GM19372 (cell line): ENCODE results near the gene DLGAP5.

ENCODE experiments used
- ATAC-seq: cut with Tn5 transposase; IDR thresholded peaks from one replicate; pipeline ENCODE4 v1.9.1; 2021; ENCODE audit warnings: mild to moderate bottlenecking, low read depth, moderate library complexity; ENCODE audit not compliant: unreplicated experiment

Gene DLGAP5

GRCh38 chr14:55130196-55130550 lies 61.2 kb downstream of the DLGAP5 start:
- ATAC-seq, result no peak

- ATAC-seq, result peak; percentile 68
Observed at GRCh38 chr14:55129428-55130195, 61.8 kb downstream of the DLGAP5 start.

GRCh38 chr14:55129086-55129427 lies 62.3 kb downstream of the DLGAP5 start, which contains the start of gene LGALS3:
Gene LGALS3, plus strand, starts transcription at chr14:55129252. Its CDS starts 8,122 bp downstream, at chr14:55137374.
- ATAC-seq, result peak; percentile 61

GRCh38 chr14:55128386-55129085 lies 62.8 kb downstream of the DLGAP5 start:
- no peak for ATAC-seq

GRCh38 chr14:55127460-55127951 lies 63.9 kb downstream of the DLGAP5 start:
- no peak for ATAC-seq

GRCh38 chr14:55126932-55127459 lies 64.4 kb downstream of the DLGAP5 start:
- ATAC-seq, result no peak

- no peak for ATAC-seq
Observed at GRCh38 chr14:55126034-55126433, 65.4 kb downstream of the DLGAP5 start.

GRCh38 chr14:55125403-55125802 lies 66.0 kb downstream of the DLGAP5 start:
- no peak for ATAC-seq

- ATAC-seq, result no peak
Observed at GRCh38 chr14:55124774-55125386, 66.5 kb downstream of the DLGAP5 start.

GRCh38 chr14:55123852-55124639 lies 67.3 kb downstream of the DLGAP5 start:
- ATAC-seq, result no peak

- no peak for ATAC-seq
Observed at GRCh38 chr14:55123101-55123500, 68.3 kb downstream of the DLGAP5 start.

- ATAC-seq, result no peak
Observed at GRCh38 chr14:55122440-55122986, 68.9 kb downstream of the DLGAP5 start.

GRCh38 chr14:55121628-55122439 lies 69.6 kb downstream of the DLGAP5 start:
- ATAC-seq, result no peak

- no peak for ATAC-seq
Observed at GRCh38 chr14:55120571-55121495, 70.6 kb downstream of the DLGAP5 start.

- ATAC-seq, result no peak
Observed at GRCh38 chr14:55118761-55119160, 72.6 kb downstream of the DLGAP5 start.

GRCh38 chr14:55117803-55118441 lies 73.5 kb downstream of the DLGAP5 start:
- ATAC-seq, result no peak

GRCh38 chr14:55116246-55117030 lies 74.9 kb downstream of the DLGAP5 start:
- no peak for ATAC-seq
